ENCODE results near the gene KIAA2012.
"Not testable (repeated sequence)": the region's sequence is repeated elsewhere in the genome, so short reads cannot be mapped to it uniquely, and the experiment has no call there.

KIAA2012 gene

DNA sequence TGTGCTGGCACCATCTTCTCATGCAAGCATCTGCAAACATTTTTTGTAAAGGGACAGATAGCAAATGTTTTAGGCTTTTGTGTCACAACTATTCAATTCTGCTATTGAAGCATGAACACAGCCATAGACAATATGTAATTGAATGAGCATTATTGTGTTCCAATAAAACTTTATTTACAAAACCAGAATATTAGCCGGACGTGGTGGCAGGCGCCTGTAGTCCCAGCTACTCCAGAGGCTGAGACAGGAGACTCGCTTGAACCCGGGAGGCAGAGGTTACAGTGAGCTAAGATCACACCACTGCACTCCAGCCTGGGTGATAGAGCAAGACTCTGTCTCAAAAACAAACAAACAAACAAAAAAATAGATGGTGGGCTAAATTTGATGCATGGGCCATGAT is 174.7 kb downstream of the KIAA2012 start:
- not testable (repeated sequence) for H3K27ac Mint-ChIP-seq; H3K27me3 Mint-ChIP-seq; H3K4me1 Mint-ChIP-seq (ENCODE audit: low read depth); H3K4me3 Mint-ChIP-seq; H3K9me3 Mint-ChIP-seq; H3K36me3 Mint-ChIP-seq (ENCODE audit: low read depth); DNase-seq

DNA sequence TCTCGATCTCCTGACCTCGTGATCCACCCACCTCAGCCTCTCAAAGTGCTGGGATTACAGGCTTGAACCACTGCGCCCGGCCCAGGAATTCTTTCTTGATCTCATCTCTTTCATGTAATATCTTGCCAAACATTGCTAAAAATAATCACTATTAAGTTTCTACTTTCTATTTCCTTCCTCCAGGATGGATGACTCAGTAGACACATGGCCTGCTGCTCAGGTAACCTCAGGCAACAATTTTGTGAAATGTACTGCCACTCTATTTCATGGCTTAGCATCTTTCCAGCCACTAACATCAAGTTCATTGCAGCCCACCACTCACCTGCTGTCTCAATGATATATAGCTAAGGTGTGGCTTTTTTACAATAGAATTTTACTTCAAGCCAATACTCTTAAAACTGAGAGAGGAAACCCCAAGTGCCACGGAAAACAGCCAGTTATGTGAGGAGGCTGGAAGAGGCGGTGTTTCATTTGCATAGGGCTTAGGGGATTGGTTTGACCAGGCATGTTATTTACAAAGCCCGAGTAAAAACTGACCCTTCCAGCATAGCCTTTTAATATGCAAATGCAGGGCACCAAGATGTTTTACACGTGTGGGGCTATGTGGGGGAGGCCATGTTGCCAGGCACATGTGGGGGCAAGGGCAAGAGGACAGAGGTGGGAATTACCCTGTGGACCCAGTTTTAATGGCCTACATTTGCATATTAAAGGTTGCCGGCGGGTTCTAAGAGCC is 176.6 kb downstream of the KIAA2012 start:
- H3K27me3 Mint-ChIP-seq: peaks cover 8% of the 10 kb centered on the region
- no peaks in the 10 kb centered on the region for H3K36me3 Mint-ChIP-seq (ENCODE audit: low read depth)
- no peak for DNase-seq
- H3K4me1 Mint-ChIP-seq (ENCODE audit: low read depth): peaks cover 3% of the 10 kb centered on the region
- no peak overlapping the region for H3K4me3 Mint-ChIP-seq
- no peaks in the 10 kb centered on the region for H3K9me3 Mint-ChIP-seq
- H3K27ac Mint-ChIP-seq: no peak overlapping the region

DNA sequence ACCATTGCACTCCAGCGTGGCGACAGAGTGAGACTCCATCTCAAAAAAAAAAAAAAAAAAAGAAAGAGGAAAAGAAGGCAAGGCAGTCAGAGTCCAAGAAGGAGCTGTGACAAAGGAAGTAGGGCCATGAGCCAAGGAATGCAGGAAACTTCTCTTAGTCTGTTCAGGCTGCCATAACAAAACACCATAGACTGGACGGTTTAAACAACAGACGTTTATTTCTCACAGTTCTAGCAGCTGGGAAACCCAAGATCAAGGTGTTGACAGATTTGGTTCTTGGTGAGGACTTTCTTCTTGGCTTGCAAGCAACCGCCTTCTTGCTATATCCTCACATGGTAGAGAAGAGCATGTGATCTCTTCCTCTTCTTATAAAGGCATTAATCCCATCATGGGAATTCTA is 178.4 kb downstream of the KIAA2012 start:
- H3K4me1 Mint-ChIP-seq (ENCODE audit: low read depth): peaks cover 3% of the 10 kb centered on the region
- DNase-seq: no peak
- no peaks in the 10 kb centered on the region for H3K9me3 Mint-ChIP-seq
- H3K27me3 Mint-ChIP-seq: peaks cover 8% of the 10 kb centered on the region
- H3K4me3 Mint-ChIP-seq: no peak overlapping the region
- no peaks in the 10 kb centered on the region for H3K36me3 Mint-ChIP-seq (ENCODE audit: low read depth)
- no peak overlapping the region for H3K27ac Mint-ChIP-seq

Measured in activated T-cell treated with anti-CD3 and anti-CD28 coated beads, Interleukin-2, amount 50 U/mL, for 24 hours (primary cell).